GM19099 (cell line): Measurements from ENCODE around the gene TNFRSF6B.

Experiments used
- POLR2A ChIP-seq: IDR thresholded peaks from 3 replicates; pipeline ENCODE4 v1.6.1; 2011; ENCODE audit warnings: low read depth; ENCODE audit not compliant: insufficient read length; ENCODE audit errors: extremely low read depth

The TNFRSF6B gene

DNA sequence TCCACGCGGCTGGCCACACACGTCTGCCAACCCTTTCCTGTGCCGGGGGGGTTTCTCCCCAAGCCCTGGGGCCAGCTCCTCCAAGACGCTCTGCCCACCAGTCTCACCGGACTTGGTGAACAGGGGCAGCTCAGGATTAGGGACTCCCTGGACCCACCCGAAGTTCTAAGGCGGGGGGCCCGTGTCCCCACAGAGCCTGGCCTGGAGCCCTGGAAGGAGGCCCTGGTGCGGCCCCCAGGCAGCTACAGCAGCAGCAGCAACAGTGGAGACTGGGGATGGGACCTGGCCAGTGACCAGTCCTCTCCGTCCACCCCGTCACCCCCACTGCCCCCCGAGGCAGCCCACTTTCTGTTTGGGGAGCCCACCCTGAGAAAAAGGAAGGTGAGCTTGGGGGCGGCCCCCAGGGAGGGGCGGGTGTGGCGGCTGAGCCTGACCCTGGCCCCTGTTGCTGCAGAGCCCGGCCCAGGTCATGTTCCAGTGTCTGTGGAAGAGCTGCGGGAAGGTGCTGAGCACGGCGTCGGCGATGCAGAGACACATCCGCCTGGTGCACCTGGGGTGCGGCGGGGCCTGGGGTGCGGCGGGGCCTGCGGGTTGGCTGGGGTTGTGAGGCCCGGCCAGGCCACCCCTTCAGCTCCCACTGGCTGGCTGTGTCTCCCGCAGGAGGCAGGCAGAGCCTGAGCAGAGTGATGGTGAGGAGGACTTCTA is 45.4 kb downstream of the TNFRSF6B start:
- no peak for TF ChIP-seq POLR2A

DNA sequence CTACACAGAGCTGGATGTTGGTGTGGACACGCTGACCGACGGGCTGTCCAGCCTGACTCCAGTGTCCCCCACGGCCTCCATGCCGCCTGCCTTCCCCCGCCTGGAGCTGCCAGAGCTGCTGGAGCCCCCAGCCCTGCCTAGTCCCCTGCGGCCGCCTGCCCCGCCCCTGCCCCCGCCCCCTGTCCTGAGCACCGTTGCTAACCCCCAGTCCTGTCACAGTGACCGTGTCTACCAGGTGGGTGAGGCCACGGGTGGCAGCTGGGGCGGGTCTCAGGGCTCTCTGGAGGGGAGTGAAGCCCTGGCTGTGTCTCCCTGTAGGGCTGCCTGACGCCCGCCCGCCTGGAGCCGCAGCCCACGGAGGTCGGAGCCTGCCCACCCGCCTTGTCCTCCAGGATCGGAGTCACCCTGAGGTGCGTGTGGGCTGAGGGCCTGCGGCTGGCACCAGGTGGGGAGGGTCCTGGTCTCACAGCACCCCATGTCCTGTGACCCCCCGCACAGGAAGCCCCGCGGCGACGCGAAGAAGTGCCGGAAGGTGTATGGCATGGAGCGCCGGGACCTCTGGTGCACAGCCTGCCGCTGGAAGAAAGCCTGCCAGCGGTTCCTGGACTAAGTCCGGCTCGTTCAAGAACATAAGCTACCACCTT is 46.1 kb downstream of the TNFRSF6B start:
- TF ChIP-seq POLR2A: no peak

DNA sequence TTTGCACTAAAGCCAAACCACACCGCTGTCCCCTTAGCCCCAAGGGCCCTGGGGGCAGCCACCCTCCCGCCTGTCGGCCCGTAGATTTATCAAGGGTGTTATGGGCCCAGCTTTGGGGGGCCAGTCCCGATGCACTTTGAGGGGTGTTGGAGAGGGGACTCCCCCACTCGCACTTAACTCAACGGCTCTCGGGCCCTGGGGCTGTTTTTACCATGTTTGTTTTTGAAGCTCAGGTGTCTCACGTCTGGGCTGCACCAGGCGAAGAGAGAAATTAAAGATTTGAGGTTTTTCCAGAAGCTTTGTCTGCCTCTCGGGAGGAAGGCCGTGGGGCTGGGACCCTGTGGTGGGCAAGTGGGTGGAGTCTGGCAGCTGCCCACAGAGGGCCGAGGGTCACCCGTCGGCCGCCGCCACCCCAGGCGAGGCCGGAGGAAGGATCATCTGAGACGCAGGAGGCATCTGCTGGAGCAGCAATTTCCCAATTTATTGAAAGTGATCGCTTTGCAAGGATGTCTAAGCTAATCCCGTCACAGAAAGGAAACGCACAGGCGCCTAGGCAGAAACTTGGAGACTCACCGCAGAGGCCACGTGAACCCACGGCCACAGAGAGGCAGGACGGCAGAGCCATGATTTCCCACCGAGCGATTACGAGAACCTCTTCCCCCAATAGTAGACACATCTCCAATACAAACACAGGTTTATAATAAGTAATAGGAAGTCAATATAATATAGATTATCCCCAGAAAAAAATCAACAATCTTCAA is 46.9 kb downstream of the TNFRSF6B start:
- TF ChIP-seq POLR2A: no peak

DNA sequence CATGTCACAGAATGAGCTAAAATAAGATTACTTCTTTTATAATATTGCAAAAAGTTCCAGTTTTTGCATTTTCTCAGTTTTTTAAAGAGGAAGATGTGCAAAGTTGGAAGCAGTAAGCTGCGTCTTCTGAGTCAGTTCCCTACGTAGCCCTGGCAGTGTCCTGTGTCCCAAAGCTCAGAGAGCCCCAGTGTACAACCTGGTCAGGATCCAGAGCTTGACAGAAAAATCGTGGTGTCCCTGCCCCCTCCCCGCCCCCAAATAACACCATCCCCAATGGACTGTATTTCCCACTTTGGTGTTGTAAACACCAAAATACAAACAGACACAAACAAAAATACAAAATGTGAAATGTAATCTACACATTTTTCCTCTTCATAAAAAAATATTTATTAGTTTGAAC is 47.7 kb downstream of the TNFRSF6B start:
- TF ChIP-seq POLR2A: no peak

DNA sequence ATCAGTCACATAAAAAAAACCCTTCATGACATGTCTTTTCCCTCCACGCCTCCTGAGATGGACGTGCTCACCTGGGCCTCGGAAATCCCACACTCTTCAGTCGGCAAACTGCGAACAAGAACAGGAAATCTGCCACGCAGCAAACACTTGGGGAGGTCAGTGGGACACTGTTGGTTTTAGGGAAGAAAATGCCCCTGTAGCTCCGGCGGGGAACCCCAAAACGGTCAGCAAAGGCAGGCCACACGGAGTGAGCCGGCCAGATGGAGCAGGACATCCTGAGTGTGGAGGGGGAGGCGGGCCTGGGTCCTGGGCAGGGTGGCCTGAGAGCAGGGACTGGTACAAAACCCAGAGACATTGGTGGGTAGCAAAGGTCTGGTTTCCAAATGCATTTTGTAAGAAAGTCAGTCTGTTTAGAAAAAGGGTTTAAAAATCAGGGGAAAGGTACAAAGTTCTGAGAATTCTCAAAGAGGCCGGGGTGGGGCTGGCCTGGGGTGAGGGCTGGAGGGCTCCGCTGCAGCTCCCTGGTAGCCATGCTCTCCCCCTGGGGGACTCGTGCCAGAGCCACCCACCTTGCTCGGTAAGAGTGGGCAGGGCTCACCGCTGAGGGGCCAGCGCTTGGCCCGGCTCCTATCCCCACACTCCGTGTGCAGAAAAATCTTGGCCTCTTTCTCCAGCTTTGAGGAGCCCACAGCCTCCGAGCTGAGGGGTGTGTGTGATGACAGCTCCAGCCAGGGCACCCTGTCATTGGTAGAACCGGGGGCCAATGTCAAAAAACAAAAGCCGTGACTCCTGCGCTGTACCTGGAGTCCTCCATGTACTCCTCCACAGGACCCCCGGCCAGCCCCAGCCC is 48.3 kb downstream of the TNFRSF6B start:
- no peak for TF ChIP-seq POLR2A

DNA sequence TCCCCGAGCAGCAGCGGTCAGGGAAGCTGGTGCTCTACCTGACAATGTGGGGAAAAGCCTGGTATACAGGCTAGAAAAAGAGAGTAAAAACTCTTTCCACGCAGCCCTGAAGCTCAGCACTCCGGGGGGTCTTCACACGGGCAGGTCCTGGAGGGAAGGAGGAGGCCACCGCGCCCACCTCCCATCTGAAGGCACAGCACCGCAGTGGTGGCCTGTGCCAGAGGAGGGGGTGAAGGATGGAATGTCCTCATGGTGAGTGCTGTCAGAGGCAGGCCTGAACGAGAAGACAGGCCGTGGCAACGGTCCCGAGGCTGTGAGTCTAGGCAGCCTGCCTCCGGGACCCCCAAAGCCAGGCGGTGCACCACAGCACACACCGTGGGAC is 49.0 kb downstream of the TNFRSF6B start:
- TF ChIP-seq POLR2A: no peak

DNA sequence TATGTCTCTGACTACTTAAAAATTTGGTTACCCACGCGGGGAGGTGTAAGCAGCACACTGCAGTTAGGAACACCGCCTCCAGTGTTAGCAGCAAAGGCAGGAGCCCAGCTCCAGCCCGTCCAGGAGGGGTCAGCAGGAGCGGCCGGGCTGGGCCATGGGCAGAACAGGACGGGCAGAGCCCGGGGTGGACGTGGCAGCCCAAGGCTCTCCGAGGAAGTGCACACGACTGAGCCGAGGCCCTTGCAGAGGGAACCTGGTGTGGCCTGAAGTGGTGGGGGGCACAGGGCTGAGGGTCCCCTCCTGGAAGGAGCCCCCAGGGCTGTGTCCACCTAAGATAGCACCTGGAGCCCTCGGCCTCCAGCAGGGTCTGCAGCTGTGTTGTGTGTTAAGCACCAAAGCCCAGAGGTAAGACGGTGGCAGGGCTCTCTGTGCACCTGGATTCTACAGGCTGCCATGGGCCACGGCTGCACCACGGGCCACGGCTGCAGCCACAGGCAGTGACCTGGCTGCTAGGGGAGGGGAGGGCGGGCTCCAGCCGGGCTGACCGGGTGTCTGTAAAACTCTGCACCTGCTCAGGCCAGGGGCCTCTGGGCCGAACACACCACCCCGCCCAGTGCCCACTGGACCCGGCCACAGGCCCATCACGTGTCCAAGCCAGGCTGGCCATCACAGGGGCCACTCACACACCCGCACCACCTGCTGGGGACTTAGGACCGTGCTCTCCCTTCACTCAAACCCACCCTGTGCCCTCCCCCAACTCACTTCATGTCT is 49.7 kb downstream of the TNFRSF6B start:
- no peak for TF ChIP-seq POLR2A

DNA sequence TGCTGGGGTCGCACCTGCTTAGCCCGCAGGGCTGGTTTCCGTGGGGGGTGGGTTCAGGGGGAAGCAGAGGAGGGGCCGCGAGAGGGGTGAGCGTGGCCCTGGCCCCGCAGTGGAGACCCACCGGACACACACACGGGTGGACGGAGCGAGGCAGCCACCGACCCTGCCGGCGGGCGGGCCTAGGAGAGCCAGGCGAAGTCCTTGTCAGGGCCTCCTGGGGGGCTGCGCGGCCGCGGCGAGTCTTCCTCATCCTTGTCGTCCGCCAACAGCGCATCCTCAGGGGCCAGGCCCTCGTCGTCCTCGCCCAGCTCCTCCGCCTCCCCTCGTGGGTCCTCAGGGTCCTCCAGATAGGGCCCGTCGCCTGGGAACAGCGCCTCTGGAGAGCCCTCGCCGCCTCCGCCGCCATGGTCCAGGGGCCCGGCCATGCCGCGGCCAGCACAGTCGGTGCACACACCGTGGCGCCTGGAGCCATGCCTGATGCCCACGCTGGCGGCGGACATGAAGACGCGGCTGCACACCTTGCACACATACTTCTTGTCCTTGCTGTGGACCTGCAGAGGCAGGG is 50.4 kb downstream of the TNFRSF6B start:
- no peak for TF ChIP-seq POLR2A

DNA sequence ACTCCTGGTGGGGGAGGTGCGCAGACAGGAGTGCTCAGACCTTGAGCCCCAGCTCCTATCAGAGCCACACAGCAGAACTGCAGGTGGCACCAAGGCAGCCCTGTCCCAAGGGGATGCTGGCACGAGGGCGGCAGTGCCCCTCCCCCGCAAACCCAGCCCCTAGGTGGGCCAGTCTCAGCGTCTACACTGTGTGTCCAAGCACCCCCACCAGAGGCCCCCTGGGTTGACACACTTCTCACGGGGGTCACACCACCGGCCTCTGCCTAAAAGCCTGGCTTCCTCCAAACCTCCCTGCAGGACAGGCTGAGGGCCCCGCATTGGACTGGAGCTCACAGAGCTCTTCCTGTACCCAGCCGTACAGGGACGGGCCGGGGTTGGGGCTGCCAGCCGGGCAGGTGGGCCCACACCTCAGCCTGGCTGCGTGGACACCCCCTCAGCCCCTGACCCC is 51.2 kb downstream of the TNFRSF6B start:
- no peak for TF ChIP-seq POLR2A
